Measurements from ENCODE around the gene KLHL21. TPM values are rescaled to one million over a fixed set of nuclear protein-coding genes. Genes with fewer than 3 reads are reported as not detected.
A peak's percentile ranks its signal among the peaks of the same experiment; 100 is the strongest.

Gene KLHL21
- total and polyA plus RNA-seq, 9 of the 15 experiments (the other 6 are each of a cell fraction or from before 2014, with no cell fraction given) = 2.1 to 42.1 (median 17.5) TPM

GRCh38 chr1:6612641-6613360 lies 10.1 kb upstream of the KLHL21 start (continued):
- TF ChIP-seq BHLHE40 (IDR thresholded peaks at IDR 0.05; ENCODE audit: low read length) (0 out of 2 replicates have a peak, but pooled peaks have one; percentile 7), ZNF280A (IDR thresholded peaks at IDR 0.05; ENCODE audit: low read depth, partially characterized antibody) (no peak), IFI16 (CRISPR knock-in tag; IDR thresholded peaks at IDR 0.05) (no peak), ATF4 (CRISPR knock-in tag; IDR thresholded peaks at IDR 0.05) (no peak), ZNF282 (CRISPR knock-in tag; IDR thresholded peaks at IDR 0.05) (peak; percentile 77; the same call in 1 of the 2 replicates), MEIS2 (IDR thresholded peaks at IDR 0.05; ENCODE audit: partially characterized antibody) (no peak), ZNF384 (IDR thresholded peaks at IDR 0.05; ENCODE audit: low read depth, low read length) (no peak), ZNF407 (IDR thresholded peaks at IDR 0.05; ENCODE audit: low read depth) (no peak), TBP (optimal IDR thresholded peaks at IDR 0.05; ENCODE audit: low read depth, low read length) (no peak), L3MBTL2 (IDR thresholded peaks at IDR 0.05) (peak; percentile 33), BCOR (IDR thresholded peaks at IDR 0.05) (peak; percentile 21; the same call in 1 of the 2 replicates), COPS2 (conservative IDR thresholded peaks at IDR 0.05) (no peak), SRF (CRISPR knock-in tag; IDR thresholded peaks at IDR 0.05) (no peak), ZNF395 (CRISPR knock-in tag; IDR thresholded peaks at IDR 0.05) (no peak), KDM5B (IDR thresholded peaks at IDR 0.05; ENCODE audit: insufficient replicate concordance, low read depth, low read length) (peak; percentile 55)
